GM23248 (cell line): ENCODE measurements around the gene TSEN54.

Experiments
- EZH2 ChIP-seq: fragments of 200-600 bp; sonication (generic); IDR thresholded peaks from 2 replicates; pipeline ENCODE4 v1.6.1; 2018; ENCODE audit warnings: antibody characterized with exemption, mild to moderate bottlenecking; ENCODE audit not compliant: insufficient read depth, poor library complexity, severe bottlenecking
- EZH2phosphoT487 ChIP-seq: fragments of 200-600 bp; sonication (generic); IDR thresholded peaks from 2 replicates; pipeline ENCODE4 v1.6.1; 2018; ENCODE audit warnings: antibody characterized with exemption, moderate library complexity, mild to moderate bottlenecking, low read depth; ENCODE audit not compliant: insufficient read depth

DNA sequence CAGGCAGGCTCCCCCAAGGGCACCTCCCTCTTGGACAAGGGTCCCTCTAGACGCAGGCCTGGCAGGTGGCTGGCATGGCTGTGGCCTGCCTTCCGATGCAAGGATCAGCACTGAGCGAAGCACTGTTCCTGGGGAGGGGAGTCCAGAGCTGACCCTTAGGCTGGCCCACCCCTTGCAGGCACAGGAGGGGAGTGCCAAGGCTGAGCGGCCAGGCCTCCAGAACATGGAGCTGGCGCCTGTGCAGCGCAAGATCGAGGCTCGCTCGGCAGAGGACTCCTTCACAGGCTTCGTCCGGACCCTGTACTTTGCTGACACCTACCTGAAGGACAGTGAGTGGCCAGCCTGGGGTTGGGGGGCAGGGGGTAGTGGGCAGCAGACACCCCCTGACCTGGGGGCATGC, 54.4 kb downstream of the TSEN54 start:
- TF ChIP-seq EZH2: no peak
- TF ChIP-seq EZH2phosphoT487: no peak
